ENCODE measurements around the gene ADGRE3.

- TF ChIP-seq POLR2A (IDR thresholded peaks at IDR 0.05; ENCODE audit: low read depth, low read length) (no peak), CEBPB (IDR thresholded peaks at IDR 0.05; ENCODE audit: low read depth, low read length) (no peak), FOS (IDR thresholded peaks at IDR 0.05; ENCODE audit: low read depth, low read length) (no peak), RAD21 (IDR thresholded peaks at IDR 0.05; ENCODE audit: low read length) (no peak), USF2 (IDR thresholded peaks at IDR 0.05; ENCODE audit: low read depth, low read length) (no peak), MAFK (IDR thresholded peaks at IDR 0.05; ENCODE audit: low read depth, low read length) (no peak), RCOR1 (IDR thresholded peaks at IDR 0.05; ENCODE audit: insufficient replicate concordance, low read length) (no peak), SMC3 (IDR thresholded peaks at IDR 0.05; ENCODE audit: low read depth, low read length) (no peak), RFX5 (IDR thresholded peaks at IDR 0.05; ENCODE audit: low read depth, low read length) (no peak), MXI1 (IDR thresholded peaks at IDR 0.05; ENCODE audit: borderline replicate concordance, low read depth, low read length) (no peak)
- TF ChIP-seq, protein P1, sequence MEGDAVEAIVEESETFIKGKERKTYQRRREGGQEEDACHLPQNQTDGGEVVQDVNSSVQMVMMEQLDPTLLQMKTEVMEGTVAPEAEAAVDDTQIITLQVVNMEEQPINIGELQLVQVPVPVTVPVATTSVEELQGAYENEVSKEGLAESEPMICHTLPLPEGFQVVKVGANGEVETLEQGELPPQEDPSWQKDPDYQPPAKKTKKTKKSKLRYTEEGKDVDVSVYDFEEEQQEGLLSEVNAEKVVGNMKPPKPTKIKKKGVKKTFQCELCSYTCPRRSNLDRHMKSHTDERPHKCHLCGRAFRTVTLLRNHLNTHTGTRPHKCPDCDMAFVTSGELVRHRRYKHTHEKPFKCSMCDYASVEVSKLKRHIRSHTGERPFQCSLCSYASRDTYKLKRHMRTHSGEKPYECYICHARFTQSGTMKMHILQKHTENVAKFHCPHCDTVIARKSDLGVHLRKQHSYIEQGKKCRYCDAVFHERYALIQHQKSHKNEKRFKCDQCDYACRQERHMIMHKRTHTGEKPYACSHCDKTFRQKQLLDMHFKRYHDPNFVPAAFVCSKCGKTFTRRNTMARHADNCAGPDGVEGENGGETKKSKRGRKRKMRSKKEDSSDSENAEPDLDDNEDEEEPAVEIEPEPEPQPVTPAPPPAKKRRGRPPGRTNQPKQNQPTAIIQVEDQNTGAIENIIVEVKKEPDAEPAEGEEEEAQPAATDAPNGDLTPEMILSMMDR (conservative IDR thresholded peaks at IDR 0.05; ENCODE audit: low read depth, low read length) = no peak
- TF ChIP-seq, protein P2, sequence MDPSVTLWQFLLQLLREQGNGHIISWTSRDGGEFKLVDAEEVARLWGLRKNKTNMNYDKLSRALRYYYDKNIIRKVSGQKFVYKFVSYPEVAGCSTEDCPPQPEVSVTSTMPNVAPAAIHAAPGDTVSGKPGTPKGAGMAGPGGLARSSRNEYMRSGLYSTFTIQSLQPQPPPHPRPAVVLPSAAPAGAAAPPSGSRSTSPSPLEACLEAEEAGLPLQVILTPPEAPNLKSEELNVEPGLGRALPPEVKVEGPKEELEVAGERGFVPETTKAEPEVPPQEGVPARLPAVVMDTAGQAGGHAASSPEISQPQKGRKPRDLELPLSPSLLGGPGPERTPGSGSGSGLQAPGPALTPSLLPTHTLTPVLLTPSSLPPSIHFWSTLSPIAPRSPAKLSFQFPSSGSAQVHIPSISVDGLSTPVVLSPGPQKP (IDR thresholded peaks at IDR 0.05; ENCODE audit: borderline replicate concordance, low read depth, low read length) = no peak
Measured at GRCh38 chr19:14649020-14649419, 25.6 kb downstream of the ADGRE3 start.
